ENCODE results near the gene PRR36. TPM values are rescaled to one million over a fixed set of nuclear protein-coding genes. Genes with fewer than 3 reads are reported as not detected.
"Not testable (repeated sequence)": the region's sequence is repeated elsewhere in the genome, so short reads cannot be mapped to it uniquely, and the experiment has no call there.

Gene PRR36
- polyA plus RNA-seq, 2 of the 4 experiments (the other 2 are of a cell fraction), result 0.04 to 0.35 TPM

DNA sequence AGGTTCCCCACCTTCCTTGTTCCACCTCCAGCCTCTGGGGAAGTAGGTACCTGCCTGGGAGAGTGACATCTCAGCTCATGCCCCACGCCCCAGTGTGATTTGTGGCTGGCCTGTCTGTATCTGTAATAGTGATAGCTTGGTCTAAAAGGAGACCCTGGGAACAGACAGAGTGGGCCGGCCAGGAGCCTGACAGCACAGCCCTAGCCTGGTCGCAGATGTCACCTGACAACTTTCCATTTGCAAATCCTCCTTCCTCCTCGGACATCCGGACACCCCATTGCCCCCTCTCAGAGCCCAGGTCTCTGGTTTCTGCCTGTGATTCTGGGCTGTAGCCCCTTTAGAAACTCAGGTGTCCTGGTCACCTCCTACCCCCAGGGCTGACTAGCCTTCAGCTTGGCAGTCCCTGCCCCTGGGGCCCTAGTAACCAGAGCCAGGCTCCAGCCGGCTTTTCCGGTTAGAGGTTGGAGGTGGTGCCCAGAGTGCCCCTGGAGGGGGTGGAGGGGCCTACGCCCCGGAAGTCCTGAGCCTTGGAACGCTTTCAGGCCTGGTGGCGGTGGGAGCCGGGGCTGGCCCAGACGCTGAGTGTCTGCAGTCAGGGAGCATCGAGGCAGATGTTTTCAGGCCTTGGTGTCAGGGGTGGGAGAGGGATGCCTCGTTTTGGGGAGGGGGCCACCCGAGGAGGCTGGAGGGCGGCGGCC, 20.6 kb upstream of the PRR36 start (continued):
- no peak for TF ChIP-seq TFCP2L1 (CRISPR knock-in tag; IDR thresholded peaks at IDR 0.05)
- no peak for TF ChIP-seq ESRRA (IDR thresholded peaks at IDR 0.05; ENCODE audit: borderline replicate concordance, low read length)
- no peak for TF ChIP-seq RARB (CRISPR knock-in tag; IDR thresholded peaks at IDR 0.05)
- no peak for TF ChIP-seq JUN (IDR thresholded peaks at IDR 0.05)

DNA sequence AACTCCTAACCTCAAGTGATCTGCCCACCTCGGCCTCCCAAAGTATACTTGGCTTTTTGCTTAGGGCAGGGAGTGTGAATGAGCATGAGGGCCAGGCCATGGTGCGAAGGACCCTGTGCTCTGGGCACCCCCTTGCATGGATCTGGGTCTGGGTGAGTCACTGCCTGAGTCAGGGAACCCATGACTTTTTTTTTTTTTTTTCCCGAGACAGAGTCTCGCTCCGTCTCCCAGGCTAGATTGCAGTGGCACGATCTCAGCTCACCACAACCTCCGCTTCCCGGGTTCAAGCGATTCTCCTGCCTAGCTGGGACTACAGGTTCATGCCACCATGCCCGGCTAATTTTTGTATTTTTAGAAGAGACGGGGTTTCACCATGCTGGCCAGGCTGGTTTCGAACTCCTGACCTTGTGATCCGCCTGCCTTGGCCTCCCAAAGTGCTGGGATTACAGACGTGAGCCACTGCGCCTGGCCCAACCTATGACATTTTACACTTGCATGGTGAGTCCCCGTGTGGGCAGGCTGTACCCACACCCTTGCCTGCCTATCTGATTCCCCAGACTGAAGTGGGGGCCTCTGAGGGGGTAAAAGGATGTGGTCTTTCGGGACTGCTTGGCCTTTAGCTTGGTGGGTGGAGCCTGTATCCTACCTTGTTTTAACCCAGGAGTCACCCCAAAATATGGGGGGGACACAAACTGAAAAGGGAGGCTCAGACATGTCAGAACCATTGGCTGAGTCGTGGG, 19.3 kb upstream of the PRR36 start:
- H3K4me1 ChIP-seq; H3K9me3 ChIP-seq; H3K4me3 ChIP-seq; FAIRE-seq; H3K27ac ChIP-seq; H3K4me2 ChIP-seq; ATAC-seq; DNase-seq (ENCODE audit: low read depth in 1 of 2, low spot score in 1 of 2): not testable (repeated sequence)
- POLR2A ChIA-PET, result interaction anchor here (0.7 to 1.4 kb wide), 2 partner anchors 8 to 10 kb away, joined by 4 read pairs; partner anchors contain the start of gene MAP2K7
- CTCF ChIA-PET, result interaction anchor here (1.3 kb wide), 1 partner anchor 9 kb away, joined by 4 read pairs; no protein-coding TSS in a partner anchor
- 88% methylated on average over 16 of the region's 18 CpGs for WGBS (ENCODE audit: missing lambda C conversion rate)

DNA sequence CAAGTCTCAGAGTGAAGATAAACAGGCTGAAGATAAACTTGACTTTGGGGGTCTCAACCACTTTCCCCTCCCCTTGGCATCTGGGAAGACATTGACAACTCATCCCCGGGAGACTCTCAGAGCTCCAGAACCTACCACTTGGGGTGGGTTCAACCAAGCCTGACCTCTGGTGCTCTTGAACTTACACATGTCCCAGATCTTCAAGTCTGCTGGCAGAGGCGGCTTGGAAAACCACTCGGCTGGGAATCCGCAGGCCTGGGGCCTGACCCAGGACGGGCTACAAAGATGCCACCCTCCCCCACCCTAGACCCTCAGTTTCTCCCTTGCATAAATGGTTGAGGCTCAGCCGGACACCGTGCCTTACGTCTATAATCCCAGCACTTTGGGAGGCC, 14.6 kb upstream of the PRR36 start:
- H3K4me2 ChIP-seq, result peak overlapping the region; percentile 94
- DNase-seq (ENCODE audit: low read depth in 1 of 2, low spot score in 1 of 2) (no peak), FAIRE-seq (no peak), ATAC-seq (peak in 1 of 2 experiments; percentile 31; a peak in 1 of 6 replicates)
- H3K4me3 ChIP-seq, result peak overlapping the region; percentile 71
- CTCF ChIA-PET, result interaction anchor here (1.4 to 2.3 kb wide), 2 partner anchors 12 to 36 kb away, joined by 4 to 9 read pairs; no protein-coding TSS in a partner anchor
- TF ChIP-seq FOXS1 (CRISPR knock-in tag; IDR thresholded peaks at IDR 0.05) (no peak), RARB (CRISPR knock-in tag; IDR thresholded peaks at IDR 0.05) (no peak), PHF8 (IDR thresholded peaks at IDR 0.05; ENCODE audit: borderline replicate concordance, low read depth) (no peak), EP300 (IDR thresholded peaks at IDR 0.05) (no peak), NPAS2 (CRISPR knock-in tag; IDR thresholded peaks at IDR 0.05; ENCODE audit: borderline replicate concordance) (no peak)
- TF ChIP-seq, protein P1, sequence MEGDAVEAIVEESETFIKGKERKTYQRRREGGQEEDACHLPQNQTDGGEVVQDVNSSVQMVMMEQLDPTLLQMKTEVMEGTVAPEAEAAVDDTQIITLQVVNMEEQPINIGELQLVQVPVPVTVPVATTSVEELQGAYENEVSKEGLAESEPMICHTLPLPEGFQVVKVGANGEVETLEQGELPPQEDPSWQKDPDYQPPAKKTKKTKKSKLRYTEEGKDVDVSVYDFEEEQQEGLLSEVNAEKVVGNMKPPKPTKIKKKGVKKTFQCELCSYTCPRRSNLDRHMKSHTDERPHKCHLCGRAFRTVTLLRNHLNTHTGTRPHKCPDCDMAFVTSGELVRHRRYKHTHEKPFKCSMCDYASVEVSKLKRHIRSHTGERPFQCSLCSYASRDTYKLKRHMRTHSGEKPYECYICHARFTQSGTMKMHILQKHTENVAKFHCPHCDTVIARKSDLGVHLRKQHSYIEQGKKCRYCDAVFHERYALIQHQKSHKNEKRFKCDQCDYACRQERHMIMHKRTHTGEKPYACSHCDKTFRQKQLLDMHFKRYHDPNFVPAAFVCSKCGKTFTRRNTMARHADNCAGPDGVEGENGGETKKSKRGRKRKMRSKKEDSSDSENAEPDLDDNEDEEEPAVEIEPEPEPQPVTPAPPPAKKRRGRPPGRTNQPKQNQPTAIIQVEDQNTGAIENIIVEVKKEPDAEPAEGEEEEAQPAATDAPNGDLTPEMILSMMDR (IDR thresholded peaks at IDR 0.05), result no peak
- 74% methylated on average over 5 of the region's 8 CpGs for WGBS (ENCODE audit: missing lambda C conversion rate)
- peak overlapping the region; percentile 83 to 93 for H3K27ac ChIP-seq
- POLR2A ChIA-PET, result interaction anchor here (1.4 to 1.9 kb wide), 2 partner anchors 15 to 20 kb away, joined by 7 to 9 read pairs; partner anchors contain the start of gene MAP2K7
- no peaks in the 10 kb centered on the region for H3K4me1 ChIP-seq
- no peaks in the 10 kb centered on the region for H3K9me3 ChIP-seq

DNA sequence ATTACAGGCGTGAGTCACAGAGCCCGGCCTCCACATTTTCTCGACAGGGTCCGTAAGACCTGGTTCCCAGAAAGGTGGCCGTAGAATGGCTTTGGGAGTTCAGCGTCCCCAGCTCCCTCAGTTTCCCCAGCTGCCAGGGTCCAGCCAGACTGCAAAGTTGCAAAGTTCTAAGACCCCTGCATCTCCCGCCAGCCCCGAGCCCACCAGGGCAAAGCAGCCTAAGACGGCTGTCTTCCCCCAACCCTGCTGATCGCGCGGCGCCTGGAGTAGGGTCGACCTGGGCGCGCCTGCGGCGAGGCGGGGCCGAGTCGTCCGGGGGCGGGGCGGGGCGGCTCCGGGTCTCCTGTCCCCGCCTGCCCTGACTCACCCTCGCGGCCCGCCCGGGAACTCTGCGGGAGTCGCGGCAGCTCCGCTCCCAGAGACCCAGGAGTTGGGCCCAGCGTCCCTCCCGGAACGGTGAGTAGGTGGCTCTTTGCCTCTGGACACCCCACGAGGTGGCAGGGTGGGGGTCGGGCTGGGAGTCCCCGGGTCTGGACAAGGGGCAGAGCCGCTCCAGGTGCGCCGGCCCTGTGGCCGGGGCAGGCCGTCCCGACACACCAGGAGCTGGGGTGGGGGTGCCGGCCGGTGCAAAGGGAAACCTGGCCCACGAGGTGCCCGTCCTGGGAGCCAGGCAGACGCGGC, 14.1 kb upstream of the PRR36 start, which contains the start of gene LRRC8E:
TSS of gene LRRC8E (plus strand) at position 366 of the 681 bp plus-strand sequence. CDS start 7,094 bp downstream, outside the sequence.
- Histone ChIP-seq H3K27ac (peak within 1 kb of the TSS; percentile 83 to 93), H3K4me2 (peak within 1 kb of the TSS; percentile 94), H3K4me1 (no peaks in the 10 kb centered on the region), H3K9me3 (no peaks in the 10 kb centered on the region), H3K4me3 (peak within 1 kb of the TSS; percentile 71)
- no peak for FAIRE-seq
- peak; percentile 96 to 98 for ATAC-seq
- POLR2A ChIA-PET, result interaction anchor here (0.9 to 1.9 kb wide), 3 partner anchors 13 to 19 kb away, joined by 3 to 9 read pairs (median 7); partner anchors contain the start of gene MAP2K7
- peak; percentile 50 to 62 for DNase-seq (ENCODE audit: low read depth in 1 of 2, low spot score in 1 of 2)
- no peak for TF ChIP-seq NPAS2 (CRISPR knock-in tag; IDR thresholded peaks at IDR 0.05; ENCODE audit: borderline replicate concordance)
- peak in 1 of 2 experiments; percentile 48; a peak in 1 of 5 replicates for TF ChIP-seq JUN (IDR thresholded peaks at IDR 0.05)
- TF ChIP-seq NR3C1 (IDR thresholded peaks at IDR 0.05), result no peak
- peak; percentile 67 for TF ChIP-seq POLR2A (IDR thresholded peaks at IDR 0.05; ENCODE audit: low read length)
- peak; percentile 83 for TF ChIP-seq PHF8 (IDR thresholded peaks at IDR 0.05; ENCODE audit: borderline replicate concordance, low read depth)
- no peak for TF ChIP-seq FOSL2 (IDR thresholded peaks at IDR 0.05)
- peak; percentile 43; the same call in 1 of the 2 replicates for TF ChIP-seq FOSL2 (CRISPR knock-in tag; IDR thresholded peaks at IDR 0.05)
- whole genome bisulfite sequencing (ENCODE audit: missing lambda C conversion rate), result 16% methylated on average over 10 of the region's 53 CpGs
- CTCF ChIA-PET, result interaction anchor here (1.4 to 2.3 kb wide), 4 partner anchors 13 to 36 kb away, joined by 3 to 9 read pairs (median 4); partner anchors contain the start of gene MAP2K7
